SKM-1 (cell line): ENCODE measurements around the gene PRKCZ.
A peak's percentile ranks its signal among the peaks of the same experiment; 100 is the strongest.

Experiments
- DNase-seq: peaks from one replicate; lab custom pipeline; 2025; ENCODE audit not compliant: unreplicated experiment; lab: John Stamatoyannopoulos, UW

The PRKCZ gene

DNA sequence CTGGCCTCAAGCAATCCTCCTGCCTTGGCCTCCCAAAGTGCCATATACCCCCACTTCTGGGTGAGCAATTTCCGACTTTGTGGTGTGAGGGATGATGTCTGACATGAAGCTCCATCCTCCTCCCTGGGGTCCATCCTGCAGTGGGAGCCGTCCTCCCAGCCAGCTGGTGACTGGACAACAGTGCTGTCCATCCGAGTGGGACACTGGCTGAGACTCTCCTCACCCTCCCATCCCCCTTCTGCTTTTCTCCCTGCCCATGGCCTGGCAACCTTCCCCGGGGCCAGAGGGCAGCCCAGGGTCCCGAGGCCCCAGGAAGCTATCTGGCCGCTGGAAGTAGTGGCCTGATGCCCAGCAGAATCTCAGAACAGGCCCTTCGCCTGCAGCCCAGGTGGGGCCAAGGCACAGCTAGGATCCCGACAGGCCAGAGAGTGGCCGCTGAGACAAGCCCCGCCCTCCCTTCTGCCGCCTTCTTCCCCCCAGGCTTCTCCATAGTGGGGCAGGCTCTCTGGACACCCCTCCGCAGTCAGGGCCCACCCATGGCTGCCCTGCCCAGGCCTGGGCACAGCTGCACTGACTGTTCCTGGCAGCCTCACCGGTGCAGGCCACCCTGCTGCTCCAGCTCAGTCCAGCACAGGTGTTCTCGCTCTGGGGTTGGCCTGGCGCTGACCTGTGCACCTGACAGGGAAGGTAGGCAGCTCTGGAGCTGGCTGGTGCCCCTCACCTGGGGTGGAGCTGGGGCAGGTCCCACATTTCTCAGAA lies 152.8 kb downstream of the PRKCZ start:
- no peak for DNase-seq

GRCh38 chr1:2203671-2204414 lies 153.6 kb downstream of the PRKCZ start:
- no peak for DNase-seq

GRCh38 chr1:2204415-2205190 lies 154.4 kb downstream of the PRKCZ start:
- peak; percentile 85 for DNase-seq

- no peak for DNase-seq
Observed at GRCh38 chr1:2205191-2205952, 155.2 kb downstream of the PRKCZ start.

GRCh38 chr1:2206813-2207487 lies 156.7 kb downstream of the PRKCZ start:
- DNase-seq = no peak

DNA sequence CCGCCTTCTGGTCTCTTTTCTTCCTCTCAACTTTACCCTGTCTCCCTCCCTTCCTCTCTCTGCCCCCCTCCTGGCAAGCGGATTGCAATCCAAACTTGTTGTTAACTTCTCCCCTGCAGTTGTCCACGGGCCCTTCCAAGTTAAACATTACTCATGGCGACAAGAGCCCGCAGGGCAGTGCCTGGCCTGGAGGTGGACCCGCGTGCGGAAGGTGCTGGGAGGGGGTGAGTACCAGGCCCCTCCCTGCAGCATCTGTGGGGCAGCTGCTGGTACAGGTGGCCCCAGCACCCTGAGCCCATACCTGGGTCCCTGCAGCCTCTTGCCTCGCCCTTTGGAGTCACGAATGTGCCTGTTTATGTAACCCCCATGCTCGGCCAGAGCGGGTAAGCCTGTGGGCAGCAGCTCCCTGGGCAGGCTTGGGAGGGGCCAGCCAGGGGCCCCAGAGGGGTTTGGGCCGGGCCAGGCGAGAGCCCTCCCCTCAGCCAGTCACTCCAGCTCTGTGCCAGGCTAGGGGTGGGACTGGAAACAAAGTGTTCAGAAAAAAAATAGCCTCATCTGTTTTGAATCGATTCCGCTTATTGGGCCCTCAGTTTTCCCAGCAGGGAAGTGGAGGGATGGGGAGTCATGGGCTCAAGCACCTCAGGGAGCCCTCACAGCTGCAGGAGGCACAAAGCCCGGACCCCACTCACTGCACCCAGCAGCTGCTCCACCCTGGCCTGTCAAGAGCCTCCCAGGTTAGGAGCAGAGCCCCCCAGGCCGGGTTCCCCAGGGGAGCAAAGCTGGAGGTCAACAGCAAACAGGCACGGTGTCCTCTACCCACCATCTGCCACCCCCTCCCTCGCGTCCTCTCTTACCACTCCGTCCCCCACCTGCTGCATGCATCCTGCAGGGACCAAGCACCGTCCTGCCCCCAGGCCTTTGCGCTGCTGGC lies 158.4 kb downstream of the PRKCZ start:
- DNase-seq = no peak

DNA sequence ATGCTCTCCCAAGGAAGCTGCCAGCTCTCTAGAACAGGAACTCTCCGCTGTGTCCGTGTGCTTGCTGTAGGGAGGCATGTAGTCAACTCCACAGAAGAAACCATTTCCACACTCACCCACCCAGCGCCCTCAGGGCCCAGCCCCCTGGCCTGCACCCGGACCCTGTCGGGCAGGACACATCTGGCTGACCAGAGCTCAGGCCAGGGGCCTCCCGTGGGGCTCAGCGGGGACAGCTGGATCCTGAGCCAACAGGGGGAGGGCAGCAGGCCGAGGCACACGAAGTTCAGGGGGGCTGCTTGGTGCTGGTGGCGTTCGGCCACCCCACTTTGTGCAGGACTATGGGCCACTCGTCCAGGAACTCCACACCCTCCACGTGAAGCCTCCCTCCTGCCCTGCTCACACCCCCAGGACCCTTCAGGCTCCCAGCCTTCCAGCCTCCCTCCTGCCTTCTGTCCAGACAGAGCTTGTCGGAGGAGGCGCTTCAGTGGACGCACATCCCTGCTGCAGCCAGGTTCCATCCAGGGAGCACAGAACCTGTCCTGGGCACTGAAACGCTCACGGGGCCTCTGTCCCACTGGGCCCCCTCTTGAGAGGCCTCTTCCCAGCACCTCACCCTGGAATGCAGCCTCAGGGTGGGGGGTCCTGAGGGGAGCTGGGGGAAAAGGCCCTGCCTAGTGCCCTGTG lies 159.3 kb downstream of the PRKCZ start:
- no peak for DNase-seq

DNA sequence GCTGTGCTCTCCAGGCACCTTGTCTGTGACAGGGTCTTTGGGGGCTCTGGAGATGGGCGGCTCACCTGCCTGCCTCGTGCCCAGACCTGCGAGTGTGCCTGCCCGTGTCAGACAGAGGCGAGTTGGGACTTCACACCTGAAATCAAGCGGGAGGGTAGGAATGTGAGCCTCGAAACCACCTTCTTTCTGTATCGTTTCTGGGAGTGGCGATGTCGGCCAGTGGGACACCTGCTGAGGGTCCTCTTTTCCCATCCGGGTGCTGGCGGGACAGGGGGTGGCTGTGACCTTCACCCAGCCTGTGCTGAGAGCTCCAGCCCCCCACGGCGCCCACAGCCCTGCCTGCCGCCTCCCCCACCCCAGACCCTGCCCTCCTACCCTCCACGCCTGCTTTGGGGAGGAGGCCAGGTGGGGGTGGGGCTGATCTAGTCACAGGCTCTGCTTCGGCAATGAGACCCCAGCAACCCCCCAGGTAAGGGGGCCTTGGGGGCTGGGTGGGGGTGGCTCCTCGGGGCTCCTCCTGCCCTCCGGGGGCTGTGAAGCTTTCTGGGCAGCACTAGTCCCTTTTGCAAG lies 160.0 kb downstream of the PRKCZ start:
- DNase-seq = no peak

DNA sequence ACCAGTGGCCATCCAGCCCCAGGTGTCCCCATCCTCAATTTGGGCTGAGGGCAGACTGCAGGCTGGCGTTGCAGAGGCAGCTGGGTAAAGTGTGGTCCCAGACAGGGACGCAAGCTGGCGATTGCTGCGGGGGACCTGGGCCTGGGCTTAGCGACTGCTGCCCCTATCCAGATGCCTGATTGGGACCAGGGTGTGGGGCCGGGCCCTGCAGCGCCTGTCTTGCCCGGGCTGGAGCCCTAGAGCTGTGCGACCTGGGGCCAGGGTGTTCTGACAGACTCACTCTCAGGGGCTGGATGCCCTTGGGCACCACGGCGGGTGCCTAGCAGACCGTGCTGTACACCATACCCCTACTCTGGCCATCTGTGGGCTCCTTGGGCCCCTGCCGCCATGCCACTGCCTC lies 160.6 kb downstream of the PRKCZ start:
- no peak for DNase-seq

DNA sequence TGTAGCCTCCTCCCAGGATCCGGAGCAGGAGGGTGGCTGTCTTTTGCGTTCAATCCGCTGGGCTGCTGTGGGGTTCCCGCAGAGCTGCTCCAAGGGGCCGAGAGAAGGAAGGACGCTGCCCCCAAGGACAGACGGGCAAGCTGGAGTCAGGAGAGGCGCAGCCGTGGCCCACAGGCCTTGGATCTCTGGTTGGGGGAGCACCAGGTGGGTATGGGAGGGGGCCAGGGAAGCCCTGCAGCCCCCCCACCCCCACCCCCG lies 162.0 kb downstream of the PRKCZ start:
- no peak for DNase-seq

DNA sequence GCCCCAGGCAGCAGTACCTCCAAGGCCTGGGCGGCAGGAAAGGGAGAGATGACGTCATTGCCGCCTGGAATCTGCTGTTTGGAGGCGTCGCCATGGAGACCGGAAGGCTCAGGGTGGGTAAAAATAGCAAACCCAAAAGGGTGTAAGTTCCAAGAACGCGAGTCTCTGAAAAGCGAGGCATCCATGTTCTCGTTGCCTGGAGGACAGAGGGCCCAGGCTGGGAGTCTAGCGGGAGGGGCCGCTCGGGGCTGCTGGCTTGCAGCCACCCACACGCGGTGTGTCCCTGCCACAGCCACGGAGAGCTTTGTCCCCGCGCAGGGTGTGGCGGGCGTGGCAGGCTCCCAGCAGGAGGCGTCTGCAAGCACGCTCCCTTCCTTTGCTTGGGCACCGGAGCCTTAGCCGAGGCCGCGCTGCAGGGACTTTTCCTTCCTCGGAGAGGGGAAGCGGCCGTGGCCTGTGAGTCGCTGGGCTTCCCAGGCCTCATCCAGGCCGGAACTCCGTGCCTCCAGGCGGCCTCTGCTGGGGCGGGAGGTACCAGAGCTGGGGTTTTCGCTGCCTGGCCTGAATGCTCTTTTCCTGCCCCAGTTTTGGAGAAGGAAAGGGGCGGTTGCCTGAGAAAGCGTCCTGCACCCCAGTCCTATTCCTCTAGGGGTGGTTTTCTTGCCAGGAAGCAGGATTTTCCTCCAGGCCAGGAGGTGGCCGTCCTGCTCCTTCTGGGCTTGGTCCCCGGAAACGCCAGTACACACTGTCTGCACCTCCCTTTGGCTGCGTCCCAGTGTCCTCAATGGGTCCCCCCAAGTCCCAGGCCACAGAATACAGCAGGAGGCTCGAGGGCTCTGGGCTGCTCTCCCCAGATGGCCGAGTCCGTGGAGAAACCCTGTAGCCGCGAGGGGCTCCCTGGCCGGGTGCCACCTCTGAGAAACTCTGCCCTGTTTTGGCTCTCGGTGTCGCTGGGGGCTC lies 162.6 kb downstream of the PRKCZ start:
- no peak for DNase-seq

- DNase-seq = no peak
Observed at GRCh38 chr1:2213576-2214505, 163.6 kb downstream of the PRKCZ start.

DNA sequence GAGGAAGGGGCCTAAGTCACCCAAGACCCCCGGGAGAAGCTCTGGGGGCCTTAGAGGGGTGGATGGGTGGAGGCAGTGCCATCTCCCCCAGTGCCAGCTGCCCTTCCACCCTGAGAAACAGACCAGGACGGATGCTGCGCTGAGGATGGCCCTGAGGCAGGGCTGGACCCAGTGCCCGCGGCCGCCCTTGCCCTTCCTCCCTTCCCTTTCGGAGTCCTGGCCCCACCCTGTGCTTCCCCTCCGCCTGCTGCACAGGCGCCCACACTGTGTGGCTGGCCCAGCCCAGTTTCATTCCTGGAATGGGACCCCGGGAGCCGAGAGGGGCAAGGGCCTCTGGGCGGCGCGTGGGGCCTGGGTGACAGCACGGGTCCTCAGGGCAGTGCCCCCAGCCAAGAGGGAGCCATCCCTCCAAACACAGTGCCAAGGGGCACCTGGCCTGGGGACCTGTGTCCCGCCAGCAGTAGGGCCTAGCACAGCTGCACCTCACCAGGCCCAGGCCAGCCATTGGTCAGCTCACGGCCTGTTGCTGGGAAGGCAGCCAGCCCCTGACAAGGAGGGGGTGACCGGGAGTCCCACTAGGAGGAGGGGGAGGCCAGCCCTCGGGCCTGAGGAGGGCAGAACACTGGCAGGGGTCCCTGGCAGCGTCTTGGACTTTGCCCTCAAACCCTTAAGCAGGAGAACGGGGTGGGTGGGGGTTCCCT lies 164.5 kb downstream of the PRKCZ start:
- DNase-seq = no peak

- DNase-seq = no peak
Observed at GRCh38 chr1:2215329-2215728, 165.1 kb downstream of the PRKCZ start.

- DNase-seq = no peak
Observed at GRCh38 chr1:2215909-2216766, 165.9 kb downstream of the PRKCZ start.
